Measurements from ENCODE around the gene CAVIN3. TPM values are rescaled to one million over a fixed set of nuclear protein-coding genes. Genes with fewer than 3 reads are reported as not detected.

Gene CAVIN3
- total RNA-seq, 4 donors from 2014 or later, result 34.9 to 158 (median 90.9) TPM

GRCh38 chr11:6270584-6271246 lies 49.6 kb downstream of the CAVIN3 start:
- no peak for TF ChIP-seq CTCF (IDR thresholded peaks at IDR 0.05; ENCODE audit: low read depth)

GRCh38 chr11:6269994-6270393 lies 50.3 kb downstream of the CAVIN3 start:
- TF ChIP-seq CTCF (IDR thresholded peaks at IDR 0.05; ENCODE audit: low read depth), result no peak

Other genes with a start within 250 kb of the CAVIN3 start
- gene OR56B4, start 212.8 kb downstream of the CAVIN3 start, total RNA-seq, result not detected
- under 1 TPM in 1 of 4 donors, not detected in 3; 0.51 TPM for gene OR52B2, start 150.2 kb downstream of the CAVIN3 start, total RNA-seq
- gene OR52W1, start 121.3 kb downstream of the CAVIN3 start, total RNA-seq, result not detected
- not detected for gene C11orf42, start 114.9 kb downstream of the CAVIN3 start, total RNA-seq
- 10 to 100 TPM; 19.2 to 43.2 (median 31.3) TPM for gene FHIP1B, start 85.9 kb downstream of the CAVIN3 start, total RNA-seq
- not detected for gene CNGA4, start 81.4 kb downstream of the CAVIN3 start, total RNA-seq
- not detected for gene CCKBR, start 60.7 kb downstream of the CAVIN3 start, total RNA-seq
- gene SMPD1, start 70.0 kb upstream of the CAVIN3 start, total RNA-seq, result 10 to 100 TPM; 21.2 to 47.1 (median 25.8) TPM
- 10 to 100 TPM; 17.0 to 24.1 (median 21.4) TPM for gene APBB1, start 98.6 kb upstream of the CAVIN3 start, total RNA-seq
- 1 to 10 TPM in 1 of 4 donors, under 1 TPM in 1, not detected in 2; 0.57 to 2.4 TPM for gene HPX, start 120.5 kb upstream of the CAVIN3 start, total RNA-seq
- gene TRIM3, start 153.4 kb upstream of the CAVIN3 start, total RNA-seq, result 10 to 100 TPM; 11.9 to 22.0 (median 19.2) TPM
- gene ARFIP2, start 160.8 kb upstream of the CAVIN3 start, total RNA-seq, result 10 to 100 TPM; 34.2 to 50.7 (median 38.4) TPM
- 10 to 100 TPM; 28.2 to 37.4 (median 32.8) TPM for gene TIMM10B, start 161.0 kb upstream of the CAVIN3 start, total RNA-seq
- gene DNHD1, start 176.8 kb upstream of the CAVIN3 start, total RNA-seq, result 10 to 100 TPM in 3 of 4 donors, 1 to 10 TPM in 1; 9.9 to 30.3 (median 14.3) TPM